CD1c-positive myeloid dendritic cell (primary cell): ENCODE measurements around the gene SEH1L.
"Not testable (repeated sequence)": the region's sequence is repeated elsewhere in the genome, so short reads cannot be mapped to it uniquely, and the experiment has no call there.

Experiments
- DNase-seq: peaks from one replicate; pipeline ENCODE4 v3.0.0-alpha.2; 2016; ENCODE audit errors: extremely low spot score

Gene SEH1L

DNA sequence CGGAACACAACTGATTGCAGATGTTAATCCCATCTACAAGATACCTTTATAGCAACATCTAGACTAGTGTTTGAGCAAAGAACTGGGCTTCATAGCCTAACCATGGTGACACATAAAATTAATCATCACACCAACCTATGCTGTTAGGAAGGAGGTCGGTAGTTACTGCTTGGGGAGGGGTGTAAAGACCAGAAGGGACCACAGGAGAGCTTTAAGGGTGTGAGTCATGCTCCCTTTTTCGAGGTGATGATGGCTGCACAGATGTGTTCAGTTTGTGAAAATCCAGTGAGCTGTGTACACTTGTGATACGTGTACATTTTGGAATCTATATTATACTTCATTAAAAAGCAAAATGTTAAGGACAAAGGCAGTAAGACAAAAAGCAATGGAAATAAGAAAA lies 4.6 kb upstream of the SEH1L start:
- no peak for DNase-seq

DNA sequence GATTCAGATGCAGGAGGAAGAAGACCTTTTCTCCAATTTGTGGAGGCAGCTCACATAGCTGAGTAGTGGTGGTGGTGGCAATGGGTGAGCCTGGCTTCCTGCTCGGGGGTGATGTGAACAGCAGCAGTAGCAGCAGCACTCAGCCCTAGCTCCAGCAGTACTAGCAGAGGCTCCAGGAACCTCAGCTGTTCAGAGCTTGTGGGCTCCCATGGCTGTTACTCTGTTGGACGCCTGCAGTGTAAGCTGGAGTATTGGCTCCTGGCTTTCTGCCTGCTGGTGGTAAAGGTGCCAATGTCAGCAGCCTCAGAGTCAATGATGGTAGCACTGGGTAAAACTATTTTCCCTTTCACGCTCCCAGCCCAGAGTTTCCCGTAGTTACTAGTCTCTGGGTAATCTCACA lies 3.1 kb upstream of the SEH1L start:
- DNase-seq, result no peak

DNA sequence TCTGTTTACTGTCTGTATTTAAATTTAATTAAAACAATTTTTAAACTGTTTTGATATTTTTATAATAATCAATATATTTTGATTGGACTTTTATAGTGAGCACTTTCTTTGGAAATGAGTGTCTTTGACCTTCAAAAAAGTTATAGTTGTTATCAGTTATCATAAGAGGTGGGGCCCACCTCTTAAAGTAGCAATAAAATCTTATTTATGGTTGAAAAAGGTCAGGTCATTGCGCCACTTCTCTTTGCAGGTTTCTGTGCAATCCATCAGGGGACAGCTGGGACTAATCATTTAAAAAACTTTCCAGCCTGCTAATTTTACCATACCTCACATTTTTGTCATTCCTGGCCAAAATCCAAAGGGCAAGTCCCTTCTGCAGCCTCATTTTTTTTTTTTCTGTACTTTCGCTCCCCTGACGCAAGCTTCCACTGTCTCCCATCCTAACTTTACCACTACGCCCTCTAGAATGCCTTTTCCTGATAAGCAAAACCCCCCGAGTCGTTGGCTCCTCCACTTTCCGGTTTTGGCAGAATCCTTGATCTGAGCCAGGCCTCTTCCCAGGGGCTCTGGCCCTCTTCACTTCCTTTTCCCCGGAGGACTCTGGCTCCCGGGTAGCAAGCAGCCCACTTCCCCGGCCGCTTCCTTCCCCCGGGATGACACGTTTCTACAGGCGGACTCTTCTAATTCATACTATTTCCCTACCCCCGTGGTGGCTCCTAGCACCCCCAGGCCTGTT lies 1.1 kb upstream of the SEH1L start:
- DNase-seq, result peak; percentile 65

DNA sequence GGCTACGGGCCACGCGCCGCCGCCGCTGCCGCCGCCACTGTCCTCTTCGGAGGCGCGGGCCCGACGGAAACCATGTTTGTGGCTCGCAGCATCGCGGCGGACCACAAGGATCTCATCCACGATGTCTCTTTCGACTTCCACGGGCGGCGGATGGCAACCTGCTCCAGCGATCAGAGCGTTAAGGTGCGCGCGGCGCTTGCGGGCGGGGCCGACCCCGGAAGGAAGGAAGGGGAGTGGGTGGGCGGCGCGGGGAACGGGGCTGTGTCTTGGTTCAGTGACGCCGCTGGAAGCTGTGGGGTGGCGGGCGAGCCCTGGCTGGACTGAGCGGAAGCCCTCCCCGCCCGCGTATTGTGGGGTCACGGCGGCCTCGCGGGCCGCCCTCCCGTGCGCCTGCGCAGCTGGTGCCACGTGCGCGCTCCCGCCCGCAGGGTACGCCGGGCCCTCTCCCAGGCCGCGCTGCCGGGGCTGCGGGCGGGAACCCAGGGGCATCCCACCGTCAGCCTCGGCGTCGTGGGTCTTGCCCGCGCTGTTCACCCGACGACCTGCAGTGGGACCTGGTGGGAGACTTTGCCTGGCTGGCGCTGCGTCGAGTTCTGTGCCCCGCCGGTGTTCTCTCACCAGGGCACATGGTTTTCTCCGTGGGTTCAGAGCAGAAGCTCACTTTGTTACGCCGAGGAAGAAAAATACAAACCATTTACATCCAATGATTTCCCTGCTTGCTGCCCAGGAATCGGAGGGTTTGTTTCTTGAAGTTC lies 416 bp downstream of the SEH1L start:
- DNase-seq, result peak; percentile 97

DNA sequence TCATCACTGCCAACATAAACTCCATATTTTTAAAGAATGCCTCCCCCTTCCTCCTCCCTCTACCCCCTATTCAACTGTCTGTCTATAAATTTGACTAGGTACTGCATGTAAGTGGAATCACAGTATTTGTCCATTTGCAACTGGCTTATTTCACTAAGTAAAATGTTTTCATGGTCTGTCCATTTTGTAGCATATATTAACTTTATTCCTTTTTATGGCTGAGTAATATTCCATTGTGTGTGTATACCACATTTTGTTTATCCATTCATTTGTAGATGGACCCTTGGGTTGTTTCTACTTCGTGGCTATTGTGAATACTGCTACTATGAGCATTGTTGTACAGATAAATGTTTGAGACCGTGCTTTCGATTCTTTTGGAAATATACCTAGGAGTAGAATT lies 10.7 kb downstream of the SEH1L start:
- no peak for DNase-seq

DNA sequence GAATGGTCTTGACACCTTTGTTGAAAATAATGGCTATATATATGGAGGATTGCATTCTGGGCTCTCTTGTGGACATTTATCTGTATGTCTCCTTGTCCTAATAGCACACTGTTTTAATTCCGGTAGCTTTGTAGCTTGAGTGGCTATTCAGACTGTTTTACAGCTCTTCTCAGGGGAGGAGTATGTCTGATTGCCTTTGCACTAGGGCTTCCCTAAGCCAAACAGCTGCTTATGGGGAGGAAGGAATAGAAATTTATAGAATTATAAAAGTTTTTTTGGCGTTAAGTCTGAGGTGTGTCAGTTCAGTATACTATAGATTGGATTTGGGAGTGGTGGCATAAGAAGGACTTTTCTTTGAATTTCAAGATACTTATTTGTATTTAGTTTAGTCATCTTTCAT lies 12.6 kb downstream of the SEH1L start:
- DNase-seq, result no peak

DNA sequence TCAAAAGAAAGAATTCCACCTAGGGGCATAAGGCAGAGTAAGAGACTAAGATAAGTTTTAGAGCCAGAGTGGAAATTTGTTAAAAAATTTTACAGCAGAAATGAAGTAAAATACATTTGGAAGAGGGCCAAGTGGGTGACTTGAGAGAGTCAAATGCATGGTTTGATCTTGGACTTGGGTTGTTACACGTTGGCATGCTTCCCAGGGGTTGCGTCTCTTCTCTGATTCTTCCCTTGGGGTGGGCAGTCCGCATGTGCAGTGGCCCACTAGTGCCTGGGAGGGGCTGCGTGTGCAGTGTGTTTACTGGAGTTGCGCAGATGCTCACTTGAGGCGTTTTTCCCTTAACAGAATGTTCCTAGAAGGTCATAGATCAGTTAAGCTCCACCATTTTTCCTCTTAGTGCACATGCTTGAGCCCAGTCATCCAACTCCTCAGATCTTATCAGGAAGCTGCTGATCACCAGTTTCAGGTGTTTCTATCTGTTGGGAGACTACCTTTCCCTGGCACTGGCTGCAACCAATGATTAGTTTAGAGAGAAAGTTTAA lies 13.1 kb downstream of the SEH1L start:
- DNase-seq, result no peak

DNA sequence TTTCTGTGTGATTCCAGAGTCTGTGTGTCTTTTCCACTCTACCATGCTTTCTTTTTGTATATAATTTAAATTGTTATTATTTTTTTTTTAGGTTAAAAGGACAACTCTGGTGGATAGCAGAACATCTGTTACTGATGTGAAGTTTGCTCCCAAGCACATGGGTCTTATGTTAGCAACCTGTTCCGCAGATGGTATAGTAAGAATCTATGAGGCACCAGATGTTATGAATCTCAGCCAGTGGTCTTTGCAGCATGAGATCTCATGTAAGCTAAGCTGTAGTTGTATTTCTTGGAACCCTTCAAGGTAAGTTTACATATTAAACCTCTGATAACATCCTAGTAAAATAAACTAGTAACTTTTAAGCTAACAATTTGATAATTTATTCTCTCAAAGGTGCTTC lies 15.3 kb downstream of the SEH1L start:
- DNase-seq, result no peak

DNA sequence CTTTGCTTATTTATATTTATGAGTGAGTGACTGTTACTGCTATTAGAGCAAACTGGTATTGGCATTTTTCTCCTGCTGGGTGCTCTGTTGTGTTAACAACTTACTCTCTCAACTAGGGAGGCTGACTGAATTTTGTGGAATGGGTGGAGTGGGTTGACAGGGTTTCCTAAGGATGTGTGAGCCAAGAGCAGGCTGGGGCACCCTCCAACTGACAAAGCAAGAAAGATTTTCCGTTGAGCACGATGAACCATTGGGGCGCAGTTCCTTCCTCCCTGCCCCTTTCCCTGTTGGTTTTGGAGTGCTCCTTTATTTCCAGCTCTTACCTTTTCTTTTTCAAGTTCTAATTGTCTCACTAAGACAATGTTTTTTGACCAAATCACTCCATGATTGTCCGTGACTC lies 20.3 kb downstream of the SEH1L start:
- no peak for DNase-seq

DNA sequence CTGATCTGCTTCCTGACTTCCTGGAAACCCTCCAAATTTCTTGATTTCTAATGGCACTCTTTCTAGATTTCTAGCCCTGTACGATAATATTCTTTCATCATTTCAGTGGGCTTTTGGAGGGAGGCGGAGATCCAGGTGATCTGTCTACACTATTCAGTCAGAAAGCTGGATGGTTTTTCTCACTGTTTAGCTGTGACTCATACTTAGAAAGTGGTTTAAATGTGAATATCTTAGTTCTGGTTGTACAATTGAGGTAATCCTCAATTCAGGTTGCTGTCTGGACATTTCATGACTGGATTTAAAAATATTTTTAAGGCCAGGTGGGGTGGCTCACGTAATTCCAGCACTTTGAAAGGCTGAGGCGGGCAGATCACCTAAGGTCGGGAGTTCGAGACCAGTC lies 20.8 kb downstream of the SEH1L start:
- no peak for DNase-seq

DNA sequence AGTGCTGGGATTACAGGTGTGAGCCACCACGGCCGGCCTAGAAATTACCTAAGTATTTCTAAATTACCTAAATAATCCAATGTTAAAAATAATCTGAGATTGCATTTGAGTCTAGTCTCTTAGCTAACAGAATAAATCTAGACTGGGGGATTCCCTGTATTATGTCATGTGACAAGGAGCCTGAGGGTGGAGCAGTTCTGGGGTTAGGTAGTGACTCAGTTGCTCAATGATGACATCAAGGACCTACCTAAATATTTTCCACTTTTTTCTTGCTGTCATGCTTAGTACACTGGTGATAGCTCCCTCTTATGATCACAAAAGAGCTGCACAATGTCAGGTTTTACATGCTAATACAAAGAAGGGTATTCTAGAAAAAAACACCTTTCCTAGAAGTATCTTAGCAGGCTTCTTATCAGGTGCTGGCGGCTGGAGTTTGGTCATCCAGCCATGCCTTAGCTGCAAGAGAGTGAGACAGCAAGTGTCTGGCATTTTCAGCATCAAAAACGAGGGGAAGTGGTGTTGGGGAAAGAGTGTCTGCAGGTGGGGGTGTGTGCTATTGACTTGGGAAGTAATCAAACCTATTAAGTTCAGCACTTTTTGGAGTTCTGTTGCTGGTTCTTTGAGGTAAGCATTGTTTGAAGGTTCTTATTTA lies 25.9 kb downstream of the SEH1L start:
- no peak for DNase-seq

DNA sequence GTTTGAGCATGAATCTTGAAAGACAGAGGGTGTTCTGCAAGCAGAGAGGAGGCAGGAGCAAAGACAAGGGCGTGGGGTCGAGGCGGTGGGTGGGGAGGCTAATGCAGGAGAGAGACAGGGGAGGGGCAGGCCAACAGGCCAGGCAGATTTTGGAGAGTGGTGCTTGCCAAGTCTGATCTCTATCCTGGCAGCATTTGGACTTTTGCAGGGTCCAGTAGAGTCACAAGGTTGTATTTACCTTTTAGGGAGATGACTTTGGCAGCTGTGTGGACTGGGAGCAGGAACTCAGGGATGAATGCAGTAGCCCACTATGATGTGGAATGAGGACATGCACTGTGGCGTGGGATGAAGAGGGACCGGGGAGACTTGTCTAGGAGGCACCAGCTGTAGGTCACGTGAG lies 27.7 kb downstream of the SEH1L start:
- DNase-seq, result no peak

DNA sequence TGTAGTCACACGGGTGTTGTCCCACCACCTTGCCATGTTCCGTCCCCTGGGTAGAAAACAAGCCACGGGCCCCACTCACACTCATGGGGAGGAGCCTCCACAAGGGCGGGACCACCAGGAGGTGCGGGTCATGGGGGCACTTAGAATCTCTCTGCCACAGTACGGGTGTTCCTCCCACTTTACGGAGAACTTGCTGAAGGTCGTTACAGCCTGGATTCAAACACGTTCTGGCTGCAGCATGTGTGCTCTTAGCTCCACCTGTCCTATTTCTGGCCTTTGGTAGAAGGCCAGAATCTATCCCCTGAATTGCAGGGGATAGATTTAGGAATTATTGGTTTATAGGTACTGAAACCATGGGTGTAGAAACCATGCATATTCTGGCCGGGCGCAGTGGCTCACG lies 28.5 kb downstream of the SEH1L start:
- DNase-seq, result no peak

DNA sequence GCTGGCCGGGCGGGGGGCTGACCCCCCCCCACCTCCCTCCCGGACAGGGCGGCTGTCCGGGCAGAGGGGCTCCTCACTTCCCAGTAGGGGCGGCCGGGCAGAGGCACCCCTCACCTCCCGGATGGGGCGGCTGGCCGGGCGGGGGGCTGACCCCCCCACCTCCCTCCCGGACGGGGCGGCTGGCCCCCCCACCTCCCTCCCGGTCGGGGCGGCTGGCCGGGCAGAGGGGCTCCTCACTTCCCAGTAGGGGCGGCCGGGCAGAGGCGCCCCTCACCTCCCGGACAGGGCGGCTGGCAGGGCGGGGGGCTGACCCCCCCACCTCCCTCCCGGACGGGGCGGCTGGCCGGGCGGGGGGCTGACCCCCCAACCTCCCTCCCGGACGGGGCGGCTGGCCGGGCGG lies 32.3 kb downstream of the SEH1L start:
- not testable (repeated sequence) for DNase-seq

DNA sequence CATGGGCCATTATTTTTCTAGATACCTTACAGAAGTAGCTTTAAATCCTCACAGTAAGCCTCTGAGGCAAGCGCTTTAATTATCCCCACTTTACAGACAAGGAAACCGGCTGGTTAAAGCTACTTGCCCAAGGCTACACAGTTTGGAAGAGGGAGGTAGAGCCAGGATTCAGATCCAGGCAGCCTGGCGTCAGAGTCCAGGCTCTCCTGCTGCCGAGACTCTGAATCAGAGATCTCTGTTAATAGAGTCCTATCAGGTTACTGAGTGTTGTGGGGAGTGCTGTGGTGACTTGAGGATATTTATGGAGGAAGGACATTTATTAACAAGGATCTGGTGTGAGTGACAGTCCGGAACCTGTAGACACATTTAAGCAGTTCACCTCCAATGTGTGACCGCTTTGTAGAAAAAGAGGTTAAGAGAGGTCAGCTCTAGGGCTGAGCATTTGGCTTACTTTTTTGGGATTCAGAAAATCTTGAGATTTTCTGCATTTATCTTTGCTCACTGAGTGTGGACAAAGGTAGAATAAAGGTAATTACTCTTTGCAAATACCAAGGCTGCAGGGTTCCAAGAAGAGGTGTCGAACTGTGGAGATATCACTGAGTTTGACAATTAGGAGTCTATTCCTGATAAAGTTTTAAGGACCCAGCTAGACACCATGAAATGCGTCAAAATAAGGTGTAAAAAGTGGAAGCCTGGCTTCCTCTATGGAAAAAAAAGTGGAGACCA lies 41.7 kb downstream of the SEH1L start:
- DNase-seq, result no peak

DNA sequence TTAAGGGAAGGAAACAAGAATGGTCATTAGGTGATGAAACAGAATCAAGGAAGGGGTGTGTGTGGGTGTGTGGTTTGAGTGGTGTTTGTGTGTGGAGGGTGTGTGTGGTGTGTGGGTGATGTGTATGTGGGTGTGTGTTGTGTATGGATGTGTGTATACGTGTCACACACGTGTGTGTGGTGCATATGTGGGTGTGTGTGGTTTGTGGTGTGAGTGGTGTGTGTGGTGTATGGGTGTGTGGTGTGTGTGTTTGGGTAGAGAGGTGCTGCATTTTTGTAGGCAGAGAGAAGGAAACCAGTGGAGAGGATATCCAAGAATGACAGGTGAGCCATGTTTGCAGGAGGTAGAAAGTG lies 42.3 kb downstream of the SEH1L start:
- peak; percentile 65 for DNase-seq

DNA sequence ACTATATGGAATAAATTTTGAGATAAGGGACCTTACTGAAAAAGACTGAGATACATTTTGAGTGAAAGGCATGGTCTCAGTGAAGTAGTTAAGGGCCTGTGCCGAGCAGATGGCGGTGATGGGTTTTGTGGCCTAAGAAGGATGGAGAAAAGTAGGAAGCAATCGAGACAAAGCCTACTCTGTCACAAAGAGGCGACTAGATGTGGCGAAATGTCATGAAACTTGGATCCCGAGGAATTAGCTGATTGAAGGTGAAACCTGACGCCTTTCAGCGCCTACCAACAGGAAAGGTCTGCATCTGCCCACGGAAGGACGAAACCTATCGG lies 42.8 kb downstream of the SEH1L start:
- DNase-seq, result no peak

DNA sequence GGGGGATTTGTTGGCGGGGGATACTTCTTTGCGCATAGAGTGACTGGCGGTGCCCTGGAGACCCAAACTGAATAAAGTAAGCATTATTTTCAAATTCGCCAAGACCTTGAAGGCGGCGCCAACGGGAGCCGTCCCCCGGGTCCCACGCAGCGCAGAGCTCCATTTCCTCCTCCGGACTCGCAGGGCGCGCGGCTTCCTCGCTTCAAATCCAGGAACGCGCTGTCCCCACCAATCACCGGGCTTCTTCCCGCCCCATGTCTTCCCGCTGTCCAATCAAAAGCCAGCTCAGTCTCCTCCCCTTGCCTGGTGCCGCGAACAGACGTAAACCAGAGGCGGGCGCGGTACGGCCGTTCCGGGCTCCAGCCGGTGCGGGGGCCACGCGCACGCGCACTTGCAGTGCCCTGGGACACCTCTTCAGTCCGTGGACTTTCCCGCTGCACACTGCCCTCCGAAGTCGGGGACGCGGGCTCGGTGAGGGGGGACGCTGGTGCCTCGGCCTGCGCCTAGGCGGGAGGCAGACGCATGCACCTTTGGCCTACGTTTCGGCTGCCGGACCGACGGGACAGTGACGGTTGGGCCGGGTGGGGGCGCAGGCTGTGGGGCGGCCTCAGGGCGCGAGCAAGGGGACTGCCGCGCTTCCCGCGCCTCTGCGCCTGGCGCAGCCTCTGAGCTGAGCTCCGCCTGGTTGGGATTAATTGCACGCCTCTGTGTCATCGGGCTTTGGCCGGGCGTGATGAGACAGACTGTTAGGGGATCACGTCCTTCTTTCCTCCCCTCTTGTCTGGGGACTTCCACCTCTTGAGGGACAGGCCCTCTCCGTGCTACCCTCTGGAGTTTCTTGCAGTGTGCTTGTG lies 43.4 kb downstream of the SEH1L start, which contains the start of gene CEP192:
TSS of gene CEP192 (plus strand) at position 396 of the 854 bp plus-strand sequence. CDS start 8,063 bp downstream, outside the sequence.
- peak; percentile 99 for DNase-seq

DNA sequence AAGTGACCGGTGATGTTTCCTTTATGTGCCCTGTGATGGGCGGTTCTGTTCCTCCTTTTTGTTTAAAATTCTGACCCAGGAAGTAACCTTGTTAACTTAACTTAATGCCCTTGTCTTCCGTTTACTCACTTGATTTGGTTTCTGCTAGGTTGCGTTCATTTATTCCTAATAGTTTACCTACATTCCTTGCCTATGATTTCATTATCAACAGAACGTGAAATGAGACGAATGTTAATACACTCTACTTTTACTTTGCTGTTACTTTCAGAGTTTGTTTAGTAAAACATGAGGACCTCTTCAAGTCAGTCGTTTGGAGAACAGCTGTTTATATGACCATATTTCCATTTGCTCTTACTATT lies 44.0 kb downstream of the SEH1L start:
- peak; percentile 15 for DNase-seq

DNA sequence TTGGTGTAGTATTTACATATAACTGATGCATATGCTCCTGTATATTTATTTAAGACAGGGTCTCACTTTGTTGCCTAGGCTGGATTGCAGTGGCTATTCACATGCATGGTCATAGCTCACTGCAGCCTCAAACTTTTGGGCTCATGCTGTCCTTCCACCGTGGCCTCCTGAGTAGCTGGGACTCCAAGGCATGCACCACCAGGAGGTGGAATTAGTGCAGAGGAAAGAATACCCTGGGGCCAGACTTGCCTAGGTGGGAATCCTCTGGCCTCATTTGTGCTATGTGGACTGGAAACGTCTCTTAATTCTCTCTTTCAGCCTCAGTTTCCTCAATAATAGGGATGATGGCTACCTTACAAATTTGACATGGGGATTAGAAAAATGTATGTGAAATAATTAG lies 45.6 kb downstream of the SEH1L start:
- DNase-seq, result no peak

DNA sequence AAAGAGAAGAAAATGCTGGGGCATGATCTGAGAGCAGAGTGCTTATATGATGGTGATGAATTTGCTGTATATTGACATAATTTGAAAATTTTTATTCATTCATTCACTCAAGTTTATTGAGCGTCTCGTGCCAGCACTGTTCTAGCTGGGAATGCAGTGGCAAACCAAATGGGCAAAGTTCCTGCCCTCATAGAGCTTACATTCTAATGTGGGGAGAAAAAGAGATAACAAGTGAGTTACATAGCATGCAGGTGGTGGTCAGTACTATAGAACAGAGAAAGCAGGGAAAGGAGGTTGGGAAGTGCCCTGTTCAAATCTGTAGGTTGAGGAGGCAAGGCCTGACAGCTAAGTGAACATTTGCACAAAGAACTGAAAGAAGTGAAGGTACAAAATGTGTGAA lies 47.6 kb downstream of the SEH1L start:
- no peak for DNase-seq
